ENCODE measurements around the gene CELSR1. TPM values are rescaled to one million over a fixed set of nuclear protein-coding genes. Genes with fewer than 3 reads are reported as not detected.
A peak's percentile ranks its signal among the peaks of the same experiment; 100 is the strongest.

Gene CELSR1
- total and polyA plus RNA-seq, 2 of the 13 experiments (the other 11 are each of a cell fraction or from before 2014, with no cell fraction given), result 0.78 to 1.8 TPM

- TF ChIP-seq PHF21A (CRISPR knock-in tag; IDR thresholded peaks at IDR 0.05) (peak; percentile 98), DNMT1 (CRISPR knock-in tag; IDR thresholded peaks at IDR 0.05) (no peak), NFRKB (IDR thresholded peaks at IDR 0.05) (no peak), SETDB1 (CRISPR knock-in tag; IDR thresholded peaks at IDR 0.05; ENCODE audit: borderline replicate concordance) (no peak), FOXA1 (IDR thresholded peaks at IDR 0.05) (no peak), FOXA1 (CRISPR knock-in tag; IDR thresholded peaks at IDR 0.05) (no peak), ZSCAN30 (CRISPR knock-in tag; IDR thresholded peaks at IDR 0.05) (no peak), ZNF749 (CRISPR knock-in tag; IDR thresholded peaks at IDR 0.05; ENCODE audit: borderline replicate concordance) (0 out of 2 replicates have a peak, but pooled peaks have one; percentile 26), ZBTB2 (CRISPR knock-in tag; IDR thresholded peaks at IDR 0.05; ENCODE audit: low read depth) (peak; percentile 30; the same call in 1 of the 2 replicates), ZNF235 (CRISPR knock-in tag; IDR thresholded peaks at IDR 0.05; ENCODE audit: borderline replicate concordance) (no peak), KAT2B (IDR thresholded peaks at IDR 0.05; ENCODE audit: borderline replicate concordance, low read depth, low read length) (no peak), HIC2 (CRISPR knock-in tag; IDR thresholded peaks at IDR 0.05; ENCODE audit: low read depth) (peak; percentile 85), ZNF432 (CRISPR knock-in tag; IDR thresholded peaks at IDR 0.05; ENCODE audit: borderline replicate concordance) (no peak), DBP (CRISPR knock-in tag; IDR thresholded peaks at IDR 0.05; ENCODE audit: not compliant biosample characterization) (no peak), ZNF552 (CRISPR knock-in tag; IDR thresholded peaks at IDR 0.05; ENCODE audit: borderline replicate concordance) (no peak), PLRG1 (conservative IDR thresholded peaks at IDR 0.05) (no peak), HDAC6 (IDR thresholded peaks at IDR 0.05; ENCODE audit: low read depth, low read length) (no peak), SRSF9 (IDR thresholded peaks at IDR 0.05; ENCODE audit: borderline replicate concordance, insufficient read depth, low read depth, low read length, poor library complexity, severe bottlenecking) (no peak), ZNF251 (CRISPR knock-in tag; IDR thresholded peaks at IDR 0.05) (no peak), ZNF615 (CRISPR knock-in tag; IDR thresholded peaks at IDR 0.05; ENCODE audit: borderline replicate concordance) (no peak), ZNF710 (CRISPR knock-in tag; IDR thresholded peaks at IDR 0.05; ENCODE audit: borderline replicate concordance) (no peak), NFIC (IDR thresholded peaks at IDR 0.05; ENCODE audit: low read length) (no peak), IRF9 (CRISPR knock-in tag; IDR thresholded peaks at IDR 0.05; ENCODE audit: borderline replicate concordance) (0 out of 2 replicates have a peak, but pooled peaks have one; percentile 56)
Measured at GRCh38 chr22:46453006-46453828, 84.2 kb downstream of the CELSR1 start (continued).
